CD1c-positive myeloid dendritic cell (primary cell): ENCODE results near the gene PGAP1.
A peak's percentile ranks its signal among the peaks of the same experiment; 100 is the strongest.
"Not testable (repeated sequence)": the region's sequence is repeated elsewhere in the genome, so short reads cannot be mapped to it uniquely, and the experiment has no call there.

Experiments used
- DNase-seq: peaks from one replicate; pipeline ENCODE4 v3.0.0-alpha.2; 2016; ENCODE audit errors: extremely low spot score

The PGAP1 gene

GRCh38 chr2:196949116-196949515 is 22.6 kb upstream of the PGAP1 start:
- no peak for DNase-seq

DNA sequence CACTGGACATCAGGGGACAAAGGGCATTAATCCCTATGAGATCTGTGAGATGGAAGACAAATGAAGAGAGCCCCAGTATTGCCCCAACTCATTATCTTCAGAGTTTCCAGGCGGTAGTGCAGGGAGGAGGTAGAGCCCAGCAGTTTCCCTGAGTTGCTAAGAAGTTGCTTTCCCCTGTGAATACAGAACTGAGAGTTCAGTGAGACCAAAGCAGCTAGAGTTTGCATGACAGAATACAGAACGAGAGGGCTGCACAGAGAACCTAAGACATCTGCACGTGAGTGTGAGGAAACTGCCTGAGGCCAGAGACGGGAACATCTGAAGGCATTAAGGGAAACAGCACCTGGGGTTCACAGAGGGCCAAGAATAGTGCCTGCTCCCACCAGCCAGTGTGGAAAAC is 18.1 kb upstream of the PGAP1 start:
- DNase-seq = peak; percentile 43

GRCh38 chr2:196941398-196942078 is 15.0 kb upstream of the PGAP1 start:
- DNase-seq = no peak

DNA sequence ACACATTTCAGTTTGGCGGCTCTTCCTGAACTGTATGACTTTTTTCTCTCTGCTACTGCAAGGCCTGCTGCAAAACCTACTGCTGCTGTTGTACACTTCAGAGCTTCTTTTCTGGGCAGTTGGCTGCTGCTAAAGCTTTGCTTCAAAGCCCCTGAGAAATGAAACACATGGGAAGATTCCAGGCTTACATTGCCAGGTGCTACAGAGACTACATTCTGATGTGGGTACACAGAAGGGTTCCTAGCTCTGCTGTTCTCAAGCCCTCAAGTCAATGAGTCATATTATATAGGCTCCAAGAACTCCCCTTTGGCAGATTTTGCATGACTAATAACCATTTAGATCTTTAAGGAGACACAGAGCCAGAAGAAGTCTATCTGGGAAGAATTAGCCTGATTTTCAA is 12.9 kb upstream of the PGAP1 start:
- DNase-seq = no peak

GRCh38 chr2:196935432-196935831 is 8.9 kb upstream of the PGAP1 start:
- DNase-seq = no peak

DNA sequence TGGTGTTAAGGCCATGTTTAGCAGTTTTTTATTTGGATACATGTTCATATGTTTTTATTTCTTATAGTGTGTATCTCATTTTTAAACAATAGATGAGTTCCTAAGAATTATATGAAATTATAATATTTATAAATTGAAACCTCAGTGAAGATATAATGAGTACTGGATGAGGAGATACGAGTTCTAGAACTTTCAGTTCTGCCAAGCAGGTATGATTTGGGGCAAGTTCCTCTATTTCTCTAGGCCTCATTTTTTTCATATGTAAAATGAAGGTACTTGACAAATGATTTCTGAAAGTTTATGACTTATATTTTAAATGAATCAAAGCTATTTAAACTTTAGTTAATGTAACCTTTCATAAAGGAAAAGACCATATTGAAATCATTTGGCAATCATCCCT is 8.2 kb upstream of the PGAP1 start:
- DNase-seq = no peak

GRCh38 chr2:196931555-196931954 is 5.0 kb upstream of the PGAP1 start:
- DNase-seq = no peak

DNA sequence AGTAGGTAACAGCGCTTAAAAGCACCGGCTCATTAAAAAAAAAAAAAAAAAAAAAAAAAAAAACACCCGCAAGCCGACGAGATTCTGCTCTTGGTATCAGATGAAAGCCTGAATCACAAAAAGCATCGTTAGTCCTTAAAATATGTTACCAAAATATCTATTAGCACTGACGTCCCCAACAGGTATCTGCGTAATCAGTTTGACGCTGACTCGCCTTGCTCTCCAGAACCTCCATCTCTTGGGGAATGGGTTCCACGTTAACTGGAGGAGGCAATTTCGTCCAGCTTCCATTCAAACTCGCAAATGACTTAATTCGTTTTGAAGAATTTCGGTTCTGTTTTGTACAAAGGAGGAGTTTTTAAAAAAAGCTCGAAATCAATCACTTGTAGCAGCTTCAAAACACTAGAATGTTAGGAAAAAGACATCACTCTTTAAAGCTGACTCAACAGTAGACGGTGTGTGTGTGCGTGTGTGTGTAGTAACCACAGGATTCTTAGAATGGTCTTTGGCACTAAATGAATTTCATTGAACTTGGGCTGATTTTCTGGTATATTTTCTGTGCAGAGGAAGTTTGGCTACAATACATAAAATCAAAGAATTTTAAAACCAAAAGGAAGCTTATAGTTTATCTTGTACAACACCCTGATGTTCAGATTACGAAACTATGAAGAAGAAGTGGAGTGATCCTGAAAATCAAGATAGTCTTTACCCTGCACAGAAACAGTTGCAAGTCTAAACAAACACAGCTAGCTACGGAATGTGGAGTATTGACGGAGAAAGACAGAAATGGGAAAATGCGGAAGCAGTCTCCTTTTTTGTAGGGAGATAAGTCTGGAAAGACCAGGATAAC is 1.1 kb upstream of the PGAP1 start:
- peak; percentile 48 for DNase-seq

- peak; percentile 53 for DNase-seq
Observed at GRCh38 chr2:196925768-196926561, 542 bp downstream of the PGAP1 start.

GRCh38 chr2:196925051-196925767 is 1.3 kb downstream of the PGAP1 start:
- DNase-seq = no peak

- no peak for DNase-seq
Observed at GRCh38 chr2:196924051-196924450, 2.5 kb downstream of the PGAP1 start.

DNA sequence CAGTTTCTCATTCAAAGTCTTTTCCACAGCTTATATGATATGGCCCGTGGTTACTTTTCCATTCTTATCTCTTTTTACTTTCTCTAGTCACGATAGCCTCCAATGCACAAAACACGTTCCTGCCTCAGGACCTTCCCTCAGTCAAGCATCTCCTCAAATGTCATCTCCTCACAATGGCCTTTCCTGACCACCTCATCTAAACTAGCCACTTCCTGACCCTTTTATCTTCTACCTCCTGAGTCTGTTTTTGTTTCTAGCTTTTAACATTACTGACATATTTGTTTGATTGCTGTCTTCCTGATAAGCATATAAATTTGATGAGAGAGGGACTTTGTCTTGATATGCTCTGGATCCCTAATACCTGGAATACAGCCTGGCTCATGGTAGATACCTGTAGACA is 7.6 kb downstream of the PGAP1 start:
- DNase-seq = no peak

DNA sequence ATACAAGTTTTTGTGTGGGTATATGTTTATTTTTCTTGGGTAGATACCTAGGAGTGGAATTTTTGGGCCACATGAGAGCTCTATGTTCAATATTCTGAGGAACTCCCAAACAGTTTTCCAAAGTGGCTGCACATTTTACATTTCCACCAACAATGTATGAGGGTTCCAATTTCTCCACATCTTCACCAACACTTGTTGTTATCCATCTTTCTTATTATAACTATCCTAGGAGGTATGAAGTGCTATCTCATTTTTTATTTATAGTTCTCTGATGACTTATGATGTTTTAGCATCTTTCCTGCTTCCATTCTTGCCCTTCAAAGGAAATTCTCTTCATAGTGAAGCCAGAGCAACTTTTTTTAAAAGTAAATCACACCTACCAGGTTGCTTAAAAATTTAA is 8.7 kb downstream of the PGAP1 start:
- no peak for DNase-seq

DNA sequence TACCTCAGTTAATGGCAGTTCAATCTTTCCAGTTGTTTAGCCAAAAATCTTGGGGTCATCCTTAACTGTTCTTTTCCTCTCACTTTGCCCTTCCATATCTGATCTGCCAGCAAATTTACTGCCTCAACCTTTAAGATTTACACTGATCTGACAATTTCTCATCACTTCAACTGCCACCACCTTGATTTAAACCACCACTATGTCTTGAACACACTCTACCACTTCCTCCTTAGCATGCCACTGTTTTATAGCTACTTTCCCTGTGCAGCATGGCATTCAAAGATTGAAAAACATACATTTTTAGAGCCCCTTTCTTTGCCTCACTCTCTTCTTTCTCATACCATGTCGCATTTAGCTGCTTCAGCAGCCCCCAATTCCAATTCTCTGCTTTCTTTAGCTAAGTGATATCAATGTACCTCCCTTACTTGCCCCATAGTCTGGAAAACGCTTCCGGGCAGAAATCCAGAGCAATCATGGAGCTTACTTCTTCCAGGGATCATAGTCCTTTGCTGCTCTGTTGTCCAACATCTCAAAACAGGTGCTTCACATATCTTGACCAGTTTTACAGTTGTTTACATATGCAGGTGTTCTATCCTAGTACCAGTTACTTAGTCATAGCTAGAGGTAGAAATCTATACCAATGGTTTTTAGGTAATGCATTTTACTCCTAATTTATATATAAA is 10.9 kb downstream of the PGAP1 start:
- DNase-seq = no peak

DNA sequence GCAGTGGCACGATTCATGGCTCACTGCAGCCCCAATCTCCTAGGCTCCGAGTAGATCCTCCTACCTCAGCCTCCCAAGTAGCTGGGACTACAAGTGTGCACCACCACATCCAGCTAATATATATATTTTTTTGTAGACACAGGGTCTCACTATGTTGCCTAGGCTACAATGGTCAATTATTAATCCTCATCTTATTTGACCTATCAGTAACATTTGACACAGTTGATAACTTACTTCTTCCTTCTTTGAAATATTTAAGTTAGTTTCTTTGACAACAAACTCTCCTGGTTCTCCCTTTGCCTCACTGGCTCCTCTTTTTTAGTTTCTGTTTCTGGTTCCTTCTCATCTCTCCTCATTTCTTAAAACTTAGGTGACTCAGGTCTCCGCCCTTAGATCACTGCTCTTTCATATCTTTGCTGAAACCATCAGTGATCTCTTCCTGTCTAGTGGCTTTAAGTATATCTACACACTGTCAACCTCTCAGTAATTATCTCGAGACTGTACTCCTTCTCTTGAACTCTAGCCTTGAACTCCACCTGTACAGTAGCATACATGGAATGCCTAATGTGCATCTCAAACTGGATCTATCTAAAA is 11.5 kb downstream of the PGAP1 start:
- peak; percentile 29 for DNase-seq

DNA sequence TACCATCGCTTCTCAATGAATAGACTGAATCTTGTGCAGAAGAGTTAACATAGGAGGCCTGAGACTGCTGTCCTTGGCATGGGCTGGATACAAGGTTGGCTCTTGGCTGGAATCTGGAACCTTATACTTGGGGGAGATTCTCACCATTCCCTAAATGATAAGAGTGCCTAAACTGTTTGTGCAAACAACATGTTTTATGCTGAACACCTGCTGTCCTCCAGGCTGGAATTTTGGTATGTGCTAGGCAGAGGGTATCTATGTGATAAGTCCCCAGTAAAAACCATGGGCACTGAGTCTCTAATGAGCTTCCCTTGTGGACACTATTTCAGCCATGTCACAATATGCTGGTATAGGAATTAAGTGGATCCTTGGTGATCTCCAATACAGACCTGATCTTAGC is 12.8 kb downstream of the PGAP1 start:
- no peak for DNase-seq

- DNase-seq = not testable (repeated sequence)
Observed at GRCh38 chr2:196905365-196905764, 21.1 kb downstream of the PGAP1 start.

DNA sequence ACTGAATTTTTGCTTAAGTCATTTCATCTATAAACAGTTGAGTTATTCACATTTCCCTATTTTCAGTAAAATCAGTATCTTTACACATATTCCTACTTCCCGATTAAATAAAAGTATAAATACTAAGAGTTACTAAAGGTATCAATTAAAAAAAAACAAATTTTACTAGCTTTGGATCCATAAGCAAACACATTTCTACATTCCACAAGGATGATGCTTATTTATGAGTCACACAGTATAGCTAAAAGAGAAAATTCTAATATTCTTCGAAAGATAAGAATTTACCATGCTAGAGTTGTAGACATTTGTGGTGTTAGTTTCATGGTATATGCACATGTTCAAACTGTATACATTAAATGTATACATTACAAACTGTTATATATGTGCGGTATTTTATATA is 23.7 kb downstream of the PGAP1 start:
- no peak for DNase-seq

GRCh38 chr2:196900843-196901242 is 25.7 kb downstream of the PGAP1 start:
- DNase-seq = no peak

DNA sequence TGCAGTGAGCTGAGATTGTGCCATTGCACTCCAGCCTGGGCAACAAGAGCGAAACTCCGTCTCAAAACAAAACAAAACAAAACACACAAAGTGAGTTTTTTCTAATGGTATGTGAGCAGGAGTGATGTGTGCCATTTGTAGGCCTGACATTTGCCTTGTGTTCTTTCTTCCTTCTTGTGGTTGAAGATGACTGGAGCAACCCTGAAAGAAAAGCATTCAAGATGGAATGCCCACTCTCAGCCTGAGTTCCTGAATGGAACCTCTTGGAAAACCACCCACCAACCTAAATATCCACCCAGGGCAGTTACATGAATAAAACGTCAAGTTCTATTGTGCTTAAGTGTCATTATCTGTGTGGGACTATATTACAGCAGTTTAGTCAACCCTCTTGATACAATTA is 26.5 kb downstream of the PGAP1 start:
- DNase-seq = no peak

DNA sequence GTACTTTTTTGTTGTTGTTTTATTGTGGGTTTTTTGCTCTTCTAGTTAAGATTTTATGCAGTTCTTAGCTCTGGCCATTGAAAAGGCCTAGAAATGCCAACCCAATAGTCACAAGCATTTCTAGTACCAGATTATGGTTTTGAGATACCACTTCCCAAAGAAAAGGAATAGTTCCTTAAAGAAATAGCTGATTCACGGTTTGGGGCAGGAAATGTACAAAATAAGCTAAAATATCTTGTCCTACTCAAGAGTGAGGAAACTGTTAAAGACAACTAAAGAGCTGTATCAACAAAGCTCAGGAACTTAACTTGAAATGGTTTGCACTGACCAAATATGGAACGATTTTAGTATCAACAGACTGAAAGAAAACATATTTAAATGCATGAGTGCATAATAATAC is 35.4 kb downstream of the PGAP1 start:
- DNase-seq = peak; percentile 13
